ENCODE data around the gene ITGAV. TPM values are rescaled to one million over a fixed set of nuclear protein-coding genes. Genes with fewer than 3 reads are reported as not detected.

The ITGAV gene
- total and polyA plus RNA-seq, 2 donors (not counting 3 experiments of a cell fraction or from before 2014, with no cell fraction given), result 61.8 to 131 TPM

DNA sequence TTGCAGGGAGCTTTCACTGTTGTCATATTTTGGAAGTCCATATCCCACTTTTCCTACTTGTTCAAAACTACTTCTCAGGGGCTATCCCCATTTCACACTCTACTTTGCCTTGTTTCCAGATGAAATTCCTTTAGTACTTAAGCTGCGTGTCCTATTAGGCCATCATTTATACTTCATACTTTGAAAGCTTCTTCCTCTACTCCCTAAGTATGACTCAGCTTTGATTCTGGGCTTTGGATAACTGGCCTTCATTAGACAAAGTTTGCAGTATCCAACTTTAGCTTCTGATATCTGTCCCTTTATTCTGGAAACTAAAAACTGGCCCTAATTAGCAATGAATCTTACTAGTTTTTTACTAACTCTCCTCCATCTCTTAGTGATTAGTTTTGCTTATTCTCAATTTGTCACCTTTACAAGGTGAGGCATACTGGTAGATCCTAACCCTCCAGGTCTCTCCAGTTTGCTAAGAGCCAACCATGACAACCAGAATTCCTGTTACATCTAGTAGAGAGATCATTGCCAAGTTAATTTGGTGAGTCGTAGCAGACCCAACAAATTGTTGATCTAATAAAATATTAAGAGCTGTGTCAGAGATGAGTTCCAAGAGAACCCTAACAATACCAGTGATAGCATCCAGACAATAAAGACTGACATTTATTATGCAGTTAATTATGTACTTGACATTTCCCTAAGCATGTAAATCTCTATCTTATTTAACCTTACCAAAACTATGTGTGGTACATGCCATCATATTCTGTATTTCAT lies 31.2 kb upstream of the ITGAV start:
- Histone ChIP-seq H3K4me2 (ENCODE audit: insufficient read depth, low read length) (no peak overlapping the region), H3K9me1 (replicated peaks; ENCODE audit: control insufficient read depth, extremely low read depth, insufficient read depth, low read length) (no peaks in the 10 kb centered on the region), H3K9ac (replicated peaks; ENCODE audit: extremely low read depth, insufficient read depth, low read length) (no peak overlapping the region), H3K27me3 (ENCODE audit: control insufficient read depth in 2 of 2, insufficient read depth in 2 of 2, low read length in 2 of 2) (no peaks in the 10 kb centered on the region), H3K27ac (ENCODE audit: insufficient read depth, low read depth, low read length) (no peak overlapping the region), H3K9me3 (replicated peaks; ENCODE audit: control insufficient read depth, insufficient read depth, low read length) (no peaks in the 10 kb centered on the region), H3K36me3 (ENCODE audit: control insufficient read depth in 2 of 2, extremely low read depth in 1 of 2, insufficient read depth in 2 of 2, low read length in 2 of 2) (no peaks in the 10 kb centered on the region), H3K79me2 (ENCODE audit: control insufficient read depth, insufficient read depth, low read length) (no peaks in the 10 kb centered on the region), H3K4me3 (replicated peaks in 1 of 3; ENCODE audit: insufficient read depth in 1 of 3, low read depth in 1 of 3, low read length in 3 of 3) (no peak overlapping the region), H4K20me1 (replicated peaks; ENCODE audit: control insufficient read depth, extremely low read depth, insufficient read depth, low read length) (no peaks in the 10 kb centered on the region), H2AFZ (ENCODE audit: low read depth, low read length) (no peak overlapping the region), H3K4me1 (ENCODE audit: control insufficient read depth, extremely low read depth, insufficient read depth, low read length) (peaks cover 15% of the 10 kb centered on the region)
- ChIA-PET POLR2A (interaction anchor here (1.0 kb wide), 1 partner anchor 31 kb away, joined by 3 read pairs; the partner anchor contains the start of gene ITGAV), CTCF (interaction anchor here (0.5 to 1.4 kb wide), 4 partner anchors 11 to 56 kb away, joined by 3 to 5 read pairs (median 3); no protein-coding TSS in a partner anchor)
- dilution Hi-C loops (cut with MboI; ENCODE audit: extremely low pct_ligation_motif_present, low sequenced_read_pairs) (no loop called here), intact Hi-C loops (cut with micrococcal nuclease) (no loop called here)
- FAIRE-seq, result no peak
- TF ChIP-seq POLR2A (IDR thresholded peaks at IDR 0.05; ENCODE audit: low read depth, low read length) (no peak), FOS (IDR thresholded peaks at IDR 0.05; ENCODE audit: borderline replicate concordance, insufficient read depth, low read length) (no peak), POLR2AphosphoS5 (IDR thresholded peaks at IDR 0.05; ENCODE audit: insufficient read depth, low read depth, low read length) (no peak), MYC (IDR thresholded peaks at IDR 0.05; ENCODE audit: low read depth, low read length) (no peak)
- TF ChIP-seq, protein P1, sequence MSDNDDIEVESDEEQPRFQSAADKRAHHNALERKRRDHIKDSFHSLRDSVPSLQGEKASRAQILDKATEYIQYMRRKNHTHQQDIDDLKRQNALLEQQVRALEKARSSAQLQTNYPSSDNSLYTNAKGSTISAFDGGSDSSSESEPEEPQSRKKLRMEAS (IDR thresholded peaks at IDR 0.05; ENCODE audit: insufficient read depth, insufficient read length), result no peak
- TF ChIP-seq, protein P2, sequence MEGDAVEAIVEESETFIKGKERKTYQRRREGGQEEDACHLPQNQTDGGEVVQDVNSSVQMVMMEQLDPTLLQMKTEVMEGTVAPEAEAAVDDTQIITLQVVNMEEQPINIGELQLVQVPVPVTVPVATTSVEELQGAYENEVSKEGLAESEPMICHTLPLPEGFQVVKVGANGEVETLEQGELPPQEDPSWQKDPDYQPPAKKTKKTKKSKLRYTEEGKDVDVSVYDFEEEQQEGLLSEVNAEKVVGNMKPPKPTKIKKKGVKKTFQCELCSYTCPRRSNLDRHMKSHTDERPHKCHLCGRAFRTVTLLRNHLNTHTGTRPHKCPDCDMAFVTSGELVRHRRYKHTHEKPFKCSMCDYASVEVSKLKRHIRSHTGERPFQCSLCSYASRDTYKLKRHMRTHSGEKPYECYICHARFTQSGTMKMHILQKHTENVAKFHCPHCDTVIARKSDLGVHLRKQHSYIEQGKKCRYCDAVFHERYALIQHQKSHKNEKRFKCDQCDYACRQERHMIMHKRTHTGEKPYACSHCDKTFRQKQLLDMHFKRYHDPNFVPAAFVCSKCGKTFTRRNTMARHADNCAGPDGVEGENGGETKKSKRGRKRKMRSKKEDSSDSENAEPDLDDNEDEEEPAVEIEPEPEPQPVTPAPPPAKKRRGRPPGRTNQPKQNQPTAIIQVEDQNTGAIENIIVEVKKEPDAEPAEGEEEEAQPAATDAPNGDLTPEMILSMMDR (IDR thresholded peaks at IDR 0.05; ENCODE audit: extremely low read depth in 1 of 2, insufficient read depth in 1 of 2, low read depth in 1 of 2, low read length in 2 of 2), result no peak
- BruUV-seq (replicated peaks), result no TSS peak
- no peak for DNase-seq (ENCODE audit: low read depth, low spot score)
